NCI-H2107 treated with DMSO at 0.1 percent for 48 hours (cell line): ENCODE data around the gene MALT1.
"Not testable (repeated sequence)": the region's sequence is repeated elsewhere in the genome, so short reads cannot be mapped to it uniquely, and the experiment has no call there.

Experiments used
- DNase-seq: peaks from one replicate; lab custom pipeline; 2025; ENCODE audit not compliant: unreplicated experiment; lab: John Stamatoyannopoulos, UW

Gene MALT1

GRCh38 chr18:58730618-58731017 is 59.4 kb downstream of the MALT1 start:
- no peak for DNase-seq

GRCh38 chr18:58732471-58732870 is 61.2 kb downstream of the MALT1 start:
- DNase-seq = no peak

- DNase-seq = no peak
Measured at GRCh38 chr18:58733866-58734265, 62.6 kb downstream of the MALT1 start.

GRCh38 chr18:58738322-58738721 is 67.1 kb downstream of the MALT1 start:
- DNase-seq = no peak

GRCh38 chr18:58745914-58746313 is 74.6 kb downstream of the MALT1 start:
- no peak for DNase-seq

- no peak for DNase-seq
Measured at GRCh38 chr18:58748899-58749595, 77.8 kb downstream of the MALT1 start.

GRCh38 chr18:58753976-58754375 is 82.7 kb downstream of the MALT1 start:
- DNase-seq = no peak

- DNase-seq = no peak
Measured at GRCh38 chr18:58754544-58755068, 83.3 kb downstream of the MALT1 start.

GRCh38 chr18:58755304-58756010 is 84.2 kb downstream of the MALT1 start:
- DNase-seq = no peak

GRCh38 chr18:58756148-58756547 is 84.9 kb downstream of the MALT1 start:
- DNase-seq = no peak

GRCh38 chr18:58756596-58757240 is 85.5 kb downstream of the MALT1 start:
- no peak for DNase-seq

- not testable (repeated sequence) for DNase-seq
Measured at GRCh38 chr18:58757351-58757750, 86.1 kb downstream of the MALT1 start.

GRCh38 chr18:58758046-58758445 is 86.8 kb downstream of the MALT1 start:
- DNase-seq = no peak

GRCh38 chr18:58758606-58759005 is 87.3 kb downstream of the MALT1 start:
- DNase-seq = no peak

GRCh38 chr18:58761241-58761969 is 90.1 kb downstream of the MALT1 start:
- no peak for DNase-seq

- DNase-seq = no peak
Measured at GRCh38 chr18:58761970-58762780, 90.9 kb downstream of the MALT1 start.

- no peak for DNase-seq
Measured at GRCh38 chr18:58762781-58763171, 91.5 kb downstream of the MALT1 start.

GRCh38 chr18:58766164-58766563 is 94.9 kb downstream of the MALT1 start:
- no peak for DNase-seq

- no peak for DNase-seq
Measured at GRCh38 chr18:58766946-58767345, 95.7 kb downstream of the MALT1 start.

- peak; percentile 72 for DNase-seq
Measured at GRCh38 chr18:58768293-58768974, 97.2 kb downstream of the MALT1 start.
